A549 (cell line): ENCODE results near the gene TCAIM.

Experiments used
- NFE2L2 ChIP-seq: fragments of 150-350 bp; conservative IDR thresholded peaks from 2 replicates; pipeline ENCODE4 v1.6.1; 2014; ENCODE audit warnings: low read length
- POLR2A ChIP-seq: IDR thresholded peaks from 2 replicates; pipeline ENCODE4 v1.6.1; 2012; ENCODE audit warnings: mild to moderate bottlenecking, low read length
- RNF2 ChIP-seq: fragments of 200-600 bp; sonication (generic); IDR thresholded peaks from 2 replicates; pipeline ENCODE4 v1.6.1; 2016; ENCODE audit warnings: low read depth, mild to moderate bottlenecking, antibody characterized with exemption, moderate library complexity, borderline replicate concordance
- USF2 ChIP-seq: fragments of 450-650 bp; IDR thresholded peaks from 2 replicates; pipeline ENCODE4 v1.6.1; 2014; ENCODE audit warnings: antibody characterized with exemption

- TF ChIP-seq NFE2L2 (no peak), POLR2A (no peak), RNF2 (no peak), USF2 (no peak)
Observed at GRCh38 chr3:44292947-44293346, 45.6 kb upstream of the TCAIM start.
